ENCODE data around the gene AOAH.
"Not testable (repeated sequence)": the region's sequence is repeated elsewhere in the genome, so short reads cannot be mapped to it uniquely, and the experiment has no call there.

Gene AOAH

DNA sequence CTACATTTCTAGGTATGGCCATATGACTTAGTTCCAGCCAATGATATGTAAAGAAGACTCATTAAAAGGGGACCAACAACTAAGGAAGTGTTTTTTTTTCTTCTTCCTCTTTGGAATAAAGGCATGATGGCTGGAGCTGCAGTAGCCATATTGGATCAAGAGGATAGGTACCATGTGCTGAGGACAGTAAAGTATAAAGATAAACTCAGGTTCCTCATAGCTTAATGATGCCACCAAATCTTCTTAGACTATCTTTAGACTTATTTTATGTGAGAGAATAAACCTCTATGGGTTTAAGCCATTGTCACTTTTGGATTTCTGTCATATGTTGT, 249.3 kb downstream of the AOAH start:
- peaks cover 22% of the 10 kb centered on the region for H3K4me1 Mint-ChIP-seq (ENCODE audit: low read depth)
- DNase-seq (ENCODE audit: low spot score), result no peak
- H3K4me3 Mint-ChIP-seq, result peak overlapping the region; percentile 30
- peaks cover 5% of the 10 kb centered on the region for H3K36me3 Mint-ChIP-seq (ENCODE audit: low read depth)
- H3K27me3 Mint-ChIP-seq (ENCODE audit: low read depth), result no peaks in the 10 kb centered on the region
- H3K27ac Mint-ChIP-seq, result no peak overlapping the region
- peaks cover 13% of the 10 kb centered on the region for H3K9me3 Mint-ChIP-seq

DNA sequence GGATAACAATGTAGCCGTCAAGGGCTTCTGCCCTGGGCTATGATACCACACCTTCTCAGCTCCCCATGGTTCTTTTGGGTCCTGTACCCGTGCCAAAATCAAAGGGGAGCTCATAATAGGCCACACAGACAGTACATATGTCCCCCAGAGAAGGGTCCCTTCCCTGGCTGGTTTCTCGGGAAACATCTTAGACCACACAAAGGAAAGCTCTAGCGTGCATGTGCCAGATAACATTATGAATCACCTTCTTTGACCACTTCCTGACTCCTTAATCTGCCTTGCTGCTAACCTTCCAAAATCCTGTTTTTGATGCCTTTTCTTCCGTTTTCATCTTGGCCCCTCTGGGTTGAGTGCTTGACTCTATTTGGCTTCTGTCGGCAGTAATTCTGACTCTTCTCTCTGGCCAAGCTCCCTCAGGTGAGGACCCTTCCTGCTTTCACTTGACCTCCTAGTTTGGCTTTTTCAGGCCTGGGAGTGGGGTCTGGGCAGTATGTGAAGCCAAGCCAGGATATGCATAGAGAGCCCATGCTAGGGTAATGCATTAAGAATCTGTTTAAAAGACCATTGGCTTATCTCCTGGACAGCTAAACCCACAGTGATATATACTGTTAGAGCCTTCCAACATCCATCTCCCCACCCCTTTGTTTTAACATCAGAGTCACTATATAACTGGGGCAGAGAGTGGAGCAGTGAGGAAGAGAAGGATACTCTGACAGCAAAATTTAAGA, 249.8 kb downstream of the AOAH start:
- Mint-ChIP-seq H3K27ac (peak overlapping the region; percentile 54), H3K4me1 (ENCODE audit: low read depth) (peaks cover 24% of the 10 kb centered on the region), H3K4me3 (peak overlapping the region; percentile 30), H3K27me3 (ENCODE audit: low read depth) (no peaks in the 10 kb centered on the region), H3K36me3 (ENCODE audit: low read depth) (no peaks in the 10 kb centered on the region), H3K9me3 (peaks cover 8% of the 10 kb centered on the region)
- DNase-seq (ENCODE audit: low spot score), result peak; percentile 13

DNA sequence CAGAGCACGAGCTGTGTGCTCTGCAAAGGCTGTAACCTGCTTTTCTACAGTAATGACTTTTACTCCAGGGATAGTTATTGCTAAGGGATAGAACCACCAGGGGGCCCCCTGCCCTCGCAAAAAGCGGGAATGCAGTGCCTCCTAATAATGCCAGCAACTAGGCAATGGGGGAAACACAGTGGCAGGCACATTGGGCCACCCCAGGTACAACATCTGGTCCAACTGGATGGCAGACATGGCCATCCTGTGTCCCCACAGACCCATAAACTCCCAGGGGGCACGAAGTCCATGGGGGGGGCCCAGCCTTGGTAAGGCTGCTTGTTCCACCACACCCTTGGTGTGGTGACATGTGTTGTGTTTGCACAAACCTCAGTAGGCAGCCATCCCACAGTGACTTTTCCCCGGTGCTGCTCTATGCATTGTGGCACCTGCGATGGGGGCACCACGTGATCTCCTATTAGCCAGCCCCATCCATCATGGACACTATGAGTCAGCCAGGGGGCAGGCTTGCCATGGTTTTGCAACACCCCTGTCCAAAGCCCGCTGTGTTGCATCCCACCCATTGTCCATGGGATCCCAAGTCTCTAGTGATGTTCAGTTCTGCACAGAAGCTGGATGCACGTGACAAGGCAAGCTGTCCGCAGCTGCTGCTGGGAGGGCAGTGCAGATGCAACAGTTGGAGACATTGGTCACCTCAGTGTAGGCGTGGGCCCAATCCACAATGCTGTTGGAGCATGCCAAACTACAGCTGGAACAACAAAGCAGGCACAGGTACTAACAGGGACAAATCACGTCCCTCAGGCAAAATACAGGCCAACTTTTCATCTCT, 250.6 kb downstream of the AOAH start:
- no peaks in the 10 kb centered on the region for H3K27me3 Mint-ChIP-seq (ENCODE audit: low read depth)
- DNase-seq (ENCODE audit: low spot score), result no peak
- H3K4me1 Mint-ChIP-seq (ENCODE audit: low read depth), result peaks cover 24% of the 10 kb centered on the region
- no peaks in the 10 kb centered on the region for H3K36me3 Mint-ChIP-seq (ENCODE audit: low read depth)
- peaks cover under 1% of the 10 kb centered on the region for H3K9me3 Mint-ChIP-seq
- H3K27ac Mint-ChIP-seq, result peak overlapping the region; percentile 37
- H3K4me3 Mint-ChIP-seq, result no peak overlapping the region

DNA sequence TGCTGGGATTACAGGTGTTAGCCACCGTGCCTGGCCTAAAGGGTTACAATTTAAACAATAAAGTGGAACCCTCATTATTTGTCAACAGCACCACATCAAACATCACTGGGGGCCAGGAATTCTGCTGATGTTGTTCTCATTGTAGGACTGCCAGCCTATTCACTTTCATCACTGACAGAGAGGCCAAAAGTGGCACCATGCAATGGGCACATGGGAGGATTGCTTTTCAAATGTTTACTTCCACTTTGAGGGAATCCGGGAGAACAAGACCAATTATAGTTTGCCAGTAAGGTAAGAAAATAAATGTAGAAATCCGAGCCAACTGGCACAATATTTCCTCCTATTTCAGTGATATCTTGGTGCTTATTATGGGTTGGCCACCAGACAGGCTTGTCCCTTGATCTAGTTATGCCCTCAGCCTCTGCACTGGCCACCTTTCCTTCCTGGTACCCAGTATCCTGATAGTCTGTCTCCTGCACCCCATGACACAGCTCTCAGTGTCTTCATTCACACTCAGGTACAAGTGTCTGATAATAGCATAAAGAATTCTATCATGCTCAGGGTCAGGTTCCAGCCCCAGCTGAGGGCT, 252.1 kb downstream of the AOAH start:
- Mint-ChIP-seq H3K27ac (no peak overlapping the region), H3K9me3 (no peaks in the 10 kb centered on the region), H3K4me3 (no peak overlapping the region), H3K36me3 (ENCODE audit: low read depth) (no peaks in the 10 kb centered on the region), H3K27me3 (ENCODE audit: low read depth) (no peaks in the 10 kb centered on the region), H3K4me1 (ENCODE audit: low read depth) (peaks cover 24% of the 10 kb centered on the region)
- no peak for DNase-seq (ENCODE audit: low spot score)

DNA sequence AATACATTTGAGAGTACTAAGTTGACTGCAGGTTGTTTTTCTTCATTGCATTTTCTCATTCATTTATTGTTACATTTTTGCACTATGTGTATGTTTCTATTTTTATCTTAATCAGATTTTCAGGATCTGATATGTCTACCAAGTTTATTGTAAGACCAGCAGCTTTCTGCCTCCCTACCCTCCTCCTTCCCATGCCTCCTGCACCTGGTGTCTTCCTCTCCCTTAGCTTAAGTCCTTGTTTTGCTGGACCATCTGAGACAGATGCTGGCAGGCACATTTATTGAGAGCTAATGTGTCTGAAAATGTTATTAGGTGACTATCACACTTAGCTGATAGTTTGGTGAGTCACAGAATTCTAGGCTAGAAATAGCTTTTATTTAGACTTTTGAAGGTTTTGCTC, 255.1 kb downstream of the AOAH start:
- Mint-ChIP-seq H3K9me3 (no peaks in the 10 kb centered on the region), H3K36me3 (ENCODE audit: low read depth) (no peaks in the 10 kb centered on the region), H3K27me3 (ENCODE audit: low read depth) (peaks cover 3% of the 10 kb centered on the region), H3K4me1 (ENCODE audit: low read depth) (peaks cover 14% of the 10 kb centered on the region), H3K27ac (no peak overlapping the region), H3K4me3 (no peak overlapping the region)
- DNase-seq (ENCODE audit: low spot score), result no peak

DNA sequence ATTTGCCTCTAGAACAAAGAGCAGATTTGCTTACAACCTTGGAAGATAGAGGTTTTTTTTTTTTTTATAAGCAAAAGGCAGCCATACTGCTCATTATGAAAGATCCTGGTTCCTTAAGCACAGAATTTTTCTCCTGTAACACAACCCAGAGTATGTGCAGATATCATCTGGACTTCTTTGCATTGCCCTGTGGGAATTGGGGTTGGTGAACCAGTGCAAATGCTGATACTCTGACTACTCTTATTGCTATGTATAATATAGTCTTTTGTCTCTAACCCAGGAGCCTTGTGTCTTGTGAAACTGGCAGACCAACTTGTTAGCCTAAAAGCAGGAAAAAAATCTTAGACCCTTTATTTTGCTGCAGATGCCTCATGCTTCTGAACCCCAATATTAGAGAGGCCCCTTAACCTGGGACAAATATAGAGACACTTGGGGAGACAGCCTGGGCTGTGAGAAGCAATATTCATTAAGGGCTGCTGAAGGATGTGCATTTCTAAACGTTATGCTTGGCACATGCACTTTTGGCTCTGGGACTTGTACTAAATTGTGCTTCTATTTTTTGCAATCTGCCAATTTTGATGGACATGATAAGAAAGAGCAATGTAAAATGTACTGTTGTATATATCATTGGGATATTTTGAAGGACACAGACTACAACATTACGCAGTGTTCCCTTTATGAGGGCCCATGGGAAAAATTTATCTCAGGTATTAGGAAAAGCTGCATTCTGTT, 255.8 kb downstream of the AOAH start:
- no peak overlapping the region for H3K4me3 Mint-ChIP-seq
- H3K27me3 Mint-ChIP-seq (ENCODE audit: low read depth), result peaks cover 5% of the 10 kb centered on the region
- H3K36me3 Mint-ChIP-seq (ENCODE audit: low read depth), result no peaks in the 10 kb centered on the region
- DNase-seq (ENCODE audit: low spot score), result no peak
- no peak overlapping the region for H3K27ac Mint-ChIP-seq
- H3K9me3 Mint-ChIP-seq, result no peaks in the 10 kb centered on the region
- peaks cover 7% of the 10 kb centered on the region for H3K4me1 Mint-ChIP-seq (ENCODE audit: low read depth)

DNA sequence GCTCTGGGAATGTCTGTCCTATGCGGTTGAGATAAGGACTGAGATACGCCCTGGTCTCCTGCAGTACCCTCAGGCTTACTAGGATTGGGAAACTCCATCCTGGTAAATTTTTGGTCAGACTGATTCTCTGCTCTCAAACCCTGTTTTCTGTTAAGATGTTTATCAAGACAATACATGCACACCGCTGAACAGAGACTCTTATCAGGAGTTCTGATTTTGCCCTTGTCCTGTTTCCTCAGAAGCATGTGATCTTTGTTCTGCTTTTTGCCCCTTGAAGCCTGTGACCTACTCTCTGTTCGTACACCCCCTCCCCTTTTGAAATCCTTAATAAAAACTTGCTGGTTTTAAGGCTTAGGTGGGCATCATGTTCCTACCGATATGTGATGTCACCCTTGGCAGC, 258.3 kb downstream of the AOAH start:
- not testable (repeated sequence) for DNase-seq (ENCODE audit: low spot score)

DNA sequence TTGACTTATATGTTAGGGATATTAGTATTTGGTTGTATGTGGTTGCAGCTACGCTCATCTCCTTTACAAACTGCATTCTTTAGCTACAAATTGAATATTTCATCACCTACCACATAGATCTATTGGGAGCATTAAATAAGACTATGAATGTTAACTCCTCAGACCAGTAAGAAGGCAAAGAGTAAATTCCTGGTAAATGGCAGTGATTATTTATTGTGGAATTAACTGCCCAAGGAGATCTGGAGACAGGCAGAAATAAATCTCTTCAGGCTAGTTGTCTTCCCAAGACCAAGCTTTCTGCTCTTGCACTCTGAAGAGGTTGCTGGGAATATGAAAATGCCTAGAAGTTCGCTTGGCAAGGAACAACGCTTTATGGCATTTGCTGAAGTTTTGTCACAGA, 260.0 kb downstream of the AOAH start:
- Mint-ChIP-seq H3K9me3 (no peaks in the 10 kb centered on the region), H3K27me3 (ENCODE audit: low read depth) (peaks cover 15% of the 10 kb centered on the region), H3K36me3 (ENCODE audit: low read depth) (no peaks in the 10 kb centered on the region), H3K4me1 (ENCODE audit: low read depth) (no peaks in the 10 kb centered on the region), H3K4me3 (no peak overlapping the region), H3K27ac (no peak overlapping the region)
- no peak for DNase-seq (ENCODE audit: low spot score)

More for the DNA sequence above, 258.3 kb downstream of the AOAH start:
- not testable (repeated sequence) for H3K36me3 Mint-ChIP-seq (ENCODE audit: low read depth); H3K9me3 Mint-ChIP-seq; H3K4me1 Mint-ChIP-seq (ENCODE audit: low read depth); H3K4me3 Mint-ChIP-seq; H3K27ac Mint-ChIP-seq
- H3K27me3 Mint-ChIP-seq (ENCODE audit: low read depth), result peaks cover 11% of the 10 kb centered on the region

Measured in T-helper 2 cell treated with Interferon-gamma antibody and Interleukin-4, amounts not matched to agents 5 μg/mL and 100 μg/mL, for 36 hours (primary cell).